HEK293T (cell line): ENCODE data around the gene HYKK.

Experiments
- ARNT ChIP-seq: fragments of 450-650 bp; IDR thresholded peaks from 2 replicates; pipeline ENCODE4 v1.6.1; 2017; ENCODE audit warnings: mild to moderate bottlenecking
- BHLHE40 ChIP-seq: fragments of 450-650 bp; IDR thresholded peaks from 2 replicates; pipeline ENCODE4 v1.6.1; 2016; ENCODE audit warnings: mild to moderate bottlenecking, moderate library complexity, borderline replicate concordance
- ELF4 ChIP-seq: fragments of 450-650 bp; IDR thresholded peaks from 2 replicates; pipeline ENCODE4 v1.6.1; 2017; ENCODE audit warnings: antibody characterized with exemption
- FOXA1 ChIP-seq: fragments of 450-650 bp; IDR thresholded peaks from 2 replicates; pipeline ENCODE4 v1.6.1; 2016; ENCODE audit warnings: mild to moderate bottlenecking
- FOXK2 ChIP-seq: fragments of 450-650 bp; IDR thresholded peaks from 2 replicates; pipeline ENCODE4 v1.6.1; 2016; ENCODE audit warnings: mild to moderate bottlenecking
- FOXM1 ChIP-seq: fragments of 450-650 bp; IDR thresholded peaks from 2 replicates; pipeline ENCODE4 v1.6.1; 2017; ENCODE audit warnings: mild to moderate bottlenecking, borderline replicate concordance
- HDGF ChIP-seq: fragments of 450-650 bp; IDR thresholded peaks from 2 replicates; pipeline ENCODE4 v1.6.1; 2017; ENCODE audit warnings: antibody characterized with exemption, borderline replicate concordance
- L3MBTL2 ChIP-seq: fragments of 450-650 bp; conservative IDR thresholded peaks from 2 replicates; pipeline ENCODE4 v1.6.1; 2016; ENCODE audit warnings: mild to moderate bottlenecking
- NFRKB ChIP-seq: fragments of 450-650 bp; IDR thresholded peaks from 2 replicates; pipeline ENCODE4 v1.6.1; 2016; ENCODE audit warnings: mild to moderate bottlenecking, moderate library complexity
- PKNOX1 ChIP-seq: fragments of 450-650 bp; IDR thresholded peaks from 2 replicates; pipeline ENCODE4 v1.6.1; 2016
- SP1 ChIP-seq: fragments of 450-650 bp; IDR thresholded peaks from 2 replicates; pipeline ENCODE4 v1.6.1; 2017
- SUZ12 ChIP-seq: fragments of 450-650 bp; IDR thresholded peaks from 2 replicates; pipeline ENCODE4 v1.6.1; 2016; ENCODE audit warnings: mild to moderate bottlenecking
- ZNF384 ChIP-seq: fragments of 450-650 bp; IDR thresholded peaks from 2 replicates; pipeline ENCODE4 v1.6.1; 2016

DNA sequence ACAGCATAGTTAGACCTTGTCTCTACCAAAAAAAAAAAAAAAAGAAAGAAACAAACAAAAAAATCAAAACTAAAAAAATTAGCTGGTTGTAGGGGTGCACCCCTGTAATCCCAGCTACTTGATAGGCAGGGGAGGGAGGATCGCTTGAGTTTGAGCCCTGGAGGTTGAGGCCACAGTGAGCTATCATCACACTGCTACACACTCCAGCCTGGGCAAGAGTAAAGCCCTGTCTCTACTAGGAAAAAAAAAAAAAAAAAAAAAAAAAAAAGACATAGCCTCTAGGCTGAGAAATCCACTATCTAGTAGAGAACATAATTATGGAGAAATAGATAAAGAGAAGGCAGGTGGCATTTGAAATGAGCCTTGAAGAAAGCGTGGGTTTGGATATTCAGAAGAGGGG is 55.7 kb downstream of the HYKK start:
- TF ChIP-seq BHLHE40: no peak
- no peak for TF ChIP-seq FOXM1
- no peak for TF ChIP-seq SUZ12
- no peak for TF ChIP-seq ELF4
- TF ChIP-seq ZNF384: no peak
- TF ChIP-seq FOXK2: no peak
- TF ChIP-seq NFRKB: no peak
- TF ChIP-seq HDGF: no peak
- TF ChIP-seq SP1: no peak
- TF ChIP-seq FOXA1: no peak
- no peak for TF ChIP-seq ARNT
- TF ChIP-seq PKNOX1: no peak
- no peak for TF ChIP-seq L3MBTL2
